CMK (cell line): ENCODE measurements around the gene TBC1D9.

Experiments
- DNase-seq: peaks from one replicate; pipeline ENCODE4 v3.0.0-alpha.2; 2010; ENCODE audit warnings: low read depth

Gene TBC1D9

GRCh38 chr4:140720387-140721304 lies 35.5 kb downstream of the TBC1D9 start:
- no peak for DNase-seq

- DNase-seq: no peak
Measured at GRCh38 chr4:140719686-140720085, 36.5 kb downstream of the TBC1D9 start.

GRCh38 chr4:140719022-140719421 lies 37.2 kb downstream of the TBC1D9 start:
- no peak for DNase-seq

GRCh38 chr4:140718241-140718952 lies 37.8 kb downstream of the TBC1D9 start:
- DNase-seq: no peak

- DNase-seq: no peak
Measured at GRCh38 chr4:140717313-140717712, 38.9 kb downstream of the TBC1D9 start.

- DNase-seq: no peak
Measured at GRCh38 chr4:140715119-140715518, 41.1 kb downstream of the TBC1D9 start.

GRCh38 chr4:140711910-140712309 lies 44.3 kb downstream of the TBC1D9 start:
- no peak for DNase-seq

- no peak for DNase-seq
Measured at GRCh38 chr4:140710908-140711622, 45.1 kb downstream of the TBC1D9 start.

- no peak for DNase-seq
Measured at GRCh38 chr4:140707325-140707724, 48.9 kb downstream of the TBC1D9 start.

- no peak for DNase-seq
Measured at GRCh38 chr4:140706665-140707064, 49.5 kb downstream of the TBC1D9 start.

GRCh38 chr4:140706276-140706625 lies 49.9 kb downstream of the TBC1D9 start:
- DNase-seq: no peak

GRCh38 chr4:140705625-140706275 lies 50.4 kb downstream of the TBC1D9 start:
- DNase-seq: no peak

- DNase-seq: no peak
Measured at GRCh38 chr4:140704964-140705363, 51.2 kb downstream of the TBC1D9 start.

GRCh38 chr4:140704392-140704960 lies 51.7 kb downstream of the TBC1D9 start:
- no peak for DNase-seq

- DNase-seq: no peak
Measured at GRCh38 chr4:140703463-140703862, 52.7 kb downstream of the TBC1D9 start.

GRCh38 chr4:140702096-140702757 lies 54.0 kb downstream of the TBC1D9 start:
- DNase-seq: no peak

GRCh38 chr4:140701071-140701470 lies 55.1 kb downstream of the TBC1D9 start:
- no peak for DNase-seq

- no peak for DNase-seq
Measured at GRCh38 chr4:140697709-140698560, 58.2 kb downstream of the TBC1D9 start.

GRCh38 chr4:140695483-140695882 lies 60.7 kb downstream of the TBC1D9 start:
- no peak for DNase-seq

GRCh38 chr4:140693562-140693961 lies 62.6 kb downstream of the TBC1D9 start:
- DNase-seq: no peak
